HCT116 (cell line): Measurements from ENCODE around the gene ZNF593.

Source experiments
- EGR1 ChIP-seq: IDR thresholded peaks from 2 replicates; pipeline ENCODE4 v1.6.1; 2012; ENCODE audit warnings: low read depth
- POLR2AphosphoS5 ChIP-seq: IDR thresholded peaks from 2 replicates; pipeline ENCODE4 v1.6.1; 2011; ENCODE audit warnings: mild to moderate bottlenecking, low read depth, low read length, moderate library complexity
- REST ChIP-seq: IDR thresholded peaks from 2 replicates; pipeline ENCODE4 v1.6.1; 2012; ENCODE audit warnings: low read depth
- YY1 ChIP-seq: IDR thresholded peaks from 2 replicates; pipeline ENCODE4 v1.6.1; 2011; ENCODE audit warnings: low read length, low read depth, moderate library complexity, mild to moderate bottlenecking; ENCODE audit not compliant: insufficient replicate concordance; ENCODE audit errors: extremely low read depth
- TF ChIP-seq, protein P1 (sequence below), 3 experiments: fragments of 200-600 bp in 1 of 3; sonication (generic) in 1 of 3; IDR thresholded peaks in 2 of 3; conservative IDR thresholded peaks in 1 of 3; 2 replicates each; pipeline ENCODE4 v1.5.1; 2012 to 2017; ENCODE audit warnings: low read depth in 2 of 3, low read length in 2 of 3, antibody characterized with exemption in 1 of 3, borderline replicate concordance in 1 of 3, control low read depth in 1 of 3, mild to moderate bottlenecking in 1 of 3, mixed read lengths in 1 of 3, mixed run types in 1 of 3, moderate library complexity in 1 of 3; ENCODE audit not compliant: insufficient read depth in 1 of 3

GRCh38 chr1:26145041-26145959, 24.4 kb upstream of the ZNF593 start:
- TF ChIP-seq, protein P1, sequence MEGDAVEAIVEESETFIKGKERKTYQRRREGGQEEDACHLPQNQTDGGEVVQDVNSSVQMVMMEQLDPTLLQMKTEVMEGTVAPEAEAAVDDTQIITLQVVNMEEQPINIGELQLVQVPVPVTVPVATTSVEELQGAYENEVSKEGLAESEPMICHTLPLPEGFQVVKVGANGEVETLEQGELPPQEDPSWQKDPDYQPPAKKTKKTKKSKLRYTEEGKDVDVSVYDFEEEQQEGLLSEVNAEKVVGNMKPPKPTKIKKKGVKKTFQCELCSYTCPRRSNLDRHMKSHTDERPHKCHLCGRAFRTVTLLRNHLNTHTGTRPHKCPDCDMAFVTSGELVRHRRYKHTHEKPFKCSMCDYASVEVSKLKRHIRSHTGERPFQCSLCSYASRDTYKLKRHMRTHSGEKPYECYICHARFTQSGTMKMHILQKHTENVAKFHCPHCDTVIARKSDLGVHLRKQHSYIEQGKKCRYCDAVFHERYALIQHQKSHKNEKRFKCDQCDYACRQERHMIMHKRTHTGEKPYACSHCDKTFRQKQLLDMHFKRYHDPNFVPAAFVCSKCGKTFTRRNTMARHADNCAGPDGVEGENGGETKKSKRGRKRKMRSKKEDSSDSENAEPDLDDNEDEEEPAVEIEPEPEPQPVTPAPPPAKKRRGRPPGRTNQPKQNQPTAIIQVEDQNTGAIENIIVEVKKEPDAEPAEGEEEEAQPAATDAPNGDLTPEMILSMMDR (IDR thresholded peaks at IDR 0.05 in 2 of 3, conservative IDR thresholded peaks at IDR 0.05 in 1 of 3; ENCODE audit: borderline replicate concordance in 1 of 3, insufficient read depth in 1 of 3, low read depth in 2 of 3, low read length in 2 of 3), result peak; percentile 71 to 95 (median 72)
- no peak for TF ChIP-seq EGR1
- peak; percentile 33 for TF ChIP-seq YY1
- TF ChIP-seq POLR2AphosphoS5, result no peak
- no peak for TF ChIP-seq REST
